ENCODE results near the gene TMEM80.
"Not testable (repeated sequence)": the region's sequence is repeated elsewhere in the genome, so short reads cannot be mapped to it uniquely, and the experiment has no call there.

Gene TMEM80

DNA sequence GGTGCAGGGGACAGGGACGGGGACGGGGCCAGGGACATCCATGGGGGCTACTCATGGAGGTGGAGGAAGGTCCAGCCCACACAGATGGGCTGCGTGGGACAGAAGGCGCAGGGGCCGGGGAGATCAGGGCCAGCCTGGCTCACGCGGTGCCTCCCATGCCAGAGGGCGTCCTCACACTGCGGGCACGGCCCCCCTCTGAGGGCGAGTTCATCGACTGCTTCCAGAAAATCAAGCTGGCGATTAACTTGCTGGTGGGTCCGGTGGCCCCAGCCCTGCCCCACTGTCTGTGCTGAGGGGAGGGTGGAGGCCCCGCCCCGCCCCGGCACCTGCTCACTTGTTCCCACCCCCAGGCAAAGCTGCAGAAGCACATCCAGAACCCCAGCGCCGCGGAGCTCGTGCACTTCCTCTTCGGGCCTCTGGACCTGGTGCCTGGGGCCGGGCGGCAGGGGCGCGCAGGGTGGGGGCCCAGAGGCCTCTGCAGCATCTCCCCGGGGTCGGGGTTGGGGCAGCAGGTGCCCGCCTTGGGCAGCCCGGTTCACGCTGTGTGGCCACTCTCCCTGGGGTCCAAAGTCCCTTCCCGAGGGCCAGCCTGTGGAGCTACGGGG is 26.2 kb downstream of the TMEM80 start:
- peak in 3 of 5 experiments; percentile 39 to 75 (median 46) for DNase-seq

- DNase-seq = no peak
These were observed 26.8 kb downstream of the TMEM80 start for GRCh38 chr11:722346-722811.

DNA sequence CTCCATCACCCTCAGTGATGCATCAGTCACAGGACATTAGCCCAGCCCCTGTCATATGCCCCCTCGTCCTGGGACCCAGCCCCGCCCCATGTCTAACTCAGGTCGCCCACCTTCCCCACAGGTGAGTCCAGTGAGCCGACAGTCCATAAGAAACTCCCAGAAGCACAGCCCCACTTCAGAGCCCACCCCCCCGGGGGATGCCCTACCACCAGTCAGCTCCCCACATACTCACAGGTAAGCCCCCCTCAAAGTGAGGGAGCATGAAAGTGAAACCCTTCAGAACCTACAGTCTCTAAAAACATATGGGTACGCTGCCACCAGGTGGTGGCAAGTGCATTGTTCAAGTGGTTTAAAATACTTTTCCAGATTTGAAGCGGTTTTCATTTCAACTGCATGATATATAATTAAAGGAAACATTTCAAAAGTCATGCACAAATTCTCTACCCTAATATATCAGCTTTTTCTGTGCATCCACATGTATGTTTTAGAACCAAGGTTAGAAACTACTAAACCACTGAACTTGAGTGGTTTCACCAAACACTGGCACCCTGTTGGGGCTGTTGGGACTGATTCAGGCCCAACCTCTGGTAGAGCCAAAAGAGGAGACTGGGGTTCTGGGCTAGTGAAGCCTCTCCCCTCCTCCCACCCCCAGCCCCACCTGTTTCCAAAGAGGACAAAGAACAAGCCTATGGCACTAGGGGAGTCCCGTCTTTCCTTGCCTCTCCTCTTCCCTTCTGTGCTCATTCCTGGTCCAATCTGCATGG is 27.7 kb downstream of the TMEM80 start:
- DNase-seq = peak in 2 of 5 experiments; percentile 43 to 78

GRCh38 chr11:724049-724777 is 28.6 kb downstream of the TMEM80 start:
- no peak for DNase-seq

DNA sequence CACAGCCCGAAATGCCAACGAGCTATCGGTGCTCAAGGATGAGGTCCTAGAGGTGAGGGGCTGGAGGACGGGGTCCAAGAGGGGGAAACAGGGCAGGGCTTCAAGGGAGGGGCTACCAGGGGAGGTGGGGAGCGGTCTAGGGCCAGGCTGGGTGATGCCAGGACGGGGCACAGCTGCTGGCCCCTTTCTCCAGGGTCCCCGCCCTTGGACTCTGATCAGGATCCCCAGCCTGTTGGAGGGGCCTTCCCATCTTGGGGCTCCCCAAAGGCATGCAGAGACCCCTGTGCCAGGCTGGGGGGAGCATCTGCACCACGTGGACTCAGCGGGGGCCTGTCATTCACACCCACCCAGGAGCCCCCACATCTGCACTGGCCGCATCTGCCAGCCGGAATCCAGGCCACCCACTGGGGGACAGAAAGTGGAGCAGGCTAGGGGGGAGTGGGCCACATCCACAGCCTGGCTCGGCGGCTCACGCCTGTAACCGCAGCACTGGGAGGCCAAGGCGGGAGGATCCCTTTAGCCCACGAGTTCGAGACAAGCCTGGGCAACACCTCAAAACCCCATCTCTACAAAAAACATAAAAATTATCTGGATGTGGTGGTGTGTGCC is 29.3 kb downstream of the TMEM80 start:
- no peak for DNase-seq

- DNase-seq = no peak
These were observed 30.1 kb downstream of the TMEM80 start for GRCh38 chr11:725624-726202.

- peak in 4 of 5 experiments; percentile 24 to 77 (median 34) for DNase-seq
These were observed 30.9 kb downstream of the TMEM80 start for GRCh38 chr11:726278-727220.

DNA sequence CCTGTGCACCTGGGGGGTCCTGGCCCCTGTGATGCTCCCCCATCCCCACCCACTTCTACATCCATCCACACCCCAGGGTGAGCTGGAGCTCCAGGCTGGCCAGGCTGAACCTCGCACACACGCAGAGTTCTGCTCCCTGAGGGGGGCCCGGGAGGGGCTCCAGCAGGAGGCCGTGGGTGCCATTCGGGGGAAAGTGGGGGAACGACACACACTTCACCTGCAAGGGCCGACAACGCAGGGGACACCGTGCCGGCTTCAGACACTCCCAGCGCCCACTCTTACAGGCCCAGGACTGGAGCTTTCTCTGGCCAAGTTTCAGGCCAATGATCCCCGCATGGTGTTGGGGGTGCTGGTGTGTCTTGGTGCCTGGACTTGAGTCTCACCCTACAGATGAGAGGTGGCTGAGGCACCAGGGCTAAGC is 31.7 kb downstream of the TMEM80 start:
- no peak for DNase-seq

DNA sequence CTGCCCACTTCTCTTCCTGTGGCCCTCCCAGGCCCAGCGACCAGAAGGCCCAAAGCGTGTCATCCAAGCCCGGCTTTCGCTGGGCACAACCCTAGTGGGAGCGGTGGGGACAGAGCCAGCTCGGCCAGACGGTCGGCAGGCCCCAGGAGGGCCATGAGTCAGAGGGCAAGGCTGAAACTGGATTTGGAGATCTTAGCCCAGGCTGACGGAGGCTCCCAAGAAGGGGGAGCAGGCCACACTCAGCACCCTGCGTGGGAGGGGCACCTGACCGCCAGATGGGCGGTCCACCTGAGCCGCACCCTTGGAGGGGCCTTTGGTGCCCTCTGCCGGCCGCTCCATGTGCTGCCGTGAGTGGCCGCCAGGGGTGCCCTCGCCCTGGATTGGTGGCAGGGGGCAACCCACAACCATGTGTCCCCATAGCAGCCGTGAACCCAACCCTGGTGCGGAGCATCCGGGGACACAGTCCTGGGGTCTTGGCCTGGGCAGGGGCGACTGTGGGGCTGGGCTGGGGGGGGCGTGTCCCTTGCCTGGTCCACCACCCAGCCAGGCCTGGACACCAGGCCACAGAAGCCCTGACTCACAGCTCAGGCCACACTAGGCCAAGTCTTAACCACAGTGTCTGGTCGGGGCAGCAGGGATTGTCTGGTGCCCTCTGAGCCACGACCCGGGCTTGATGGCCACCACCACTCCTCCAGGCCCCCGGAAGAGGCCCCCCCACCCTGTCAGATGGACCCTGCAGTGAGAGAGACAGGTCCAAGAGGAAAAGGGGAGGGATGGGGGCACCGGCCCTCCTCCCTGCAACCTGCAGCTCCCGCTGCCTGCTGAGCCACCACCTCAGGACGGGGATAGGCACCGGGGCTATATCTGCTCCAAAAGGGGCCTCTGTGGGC is 32.5 kb downstream of the TMEM80 start:
- peak; percentile 65 to 82 (median 73) for DNase-seq

- DNase-seq = no peak
These were observed 33.4 kb downstream of the TMEM80 start for GRCh38 chr11:728901-729491.

- no peak for DNase-seq
These were observed 34.0 kb downstream of the TMEM80 start for GRCh38 chr11:729492-730074.

GRCh38 chr11:733072-733471 is 37.5 kb downstream of the TMEM80 start:
- DNase-seq = no peak

DNA sequence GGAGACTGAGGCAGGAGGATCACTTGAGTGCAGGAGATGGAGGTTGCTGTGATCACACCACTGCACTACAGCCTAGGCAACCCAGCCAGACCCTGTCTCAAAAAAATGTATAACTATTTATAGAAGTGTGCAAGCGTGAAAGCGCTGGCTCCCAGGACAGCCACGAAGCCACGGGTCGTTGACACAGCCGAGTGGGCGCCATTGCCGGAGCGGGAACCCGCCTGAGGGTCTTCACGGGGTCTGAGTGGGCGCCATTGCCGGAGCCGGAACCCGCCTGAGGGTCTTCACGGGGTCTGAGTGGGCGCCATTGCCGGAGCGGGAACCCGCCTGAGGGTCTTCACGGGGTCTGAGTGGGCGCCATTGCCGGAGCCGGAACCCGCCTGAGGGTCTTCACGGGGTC is 38.9 kb downstream of the TMEM80 start:
- DNase-seq = not testable (repeated sequence)

- no peak for DNase-seq
These were observed 41.8 kb downstream of the TMEM80 start for GRCh38 chr11:737366-737765.

DNA sequence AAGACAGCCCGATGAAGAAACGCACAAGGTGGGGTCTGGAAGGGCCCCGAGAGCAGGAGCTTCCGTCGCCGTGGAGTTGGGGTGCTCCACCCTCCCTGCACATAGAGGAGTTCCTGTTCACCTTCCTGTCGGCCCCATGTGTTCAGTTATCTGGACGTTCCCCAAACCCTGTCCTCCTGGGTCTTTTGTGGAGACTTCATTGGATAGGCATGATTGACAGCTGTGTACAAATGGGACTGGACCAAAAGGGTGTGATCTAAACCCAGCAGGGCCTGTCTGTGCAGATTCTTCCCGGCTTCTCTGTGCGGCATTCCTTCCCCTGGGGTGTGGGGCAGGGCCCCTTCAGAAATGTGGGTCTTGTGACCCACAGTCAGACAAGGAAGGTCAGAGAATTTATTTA is 42.3 kb downstream of the TMEM80 start:
- not testable (repeated sequence) for DNase-seq

DNA sequence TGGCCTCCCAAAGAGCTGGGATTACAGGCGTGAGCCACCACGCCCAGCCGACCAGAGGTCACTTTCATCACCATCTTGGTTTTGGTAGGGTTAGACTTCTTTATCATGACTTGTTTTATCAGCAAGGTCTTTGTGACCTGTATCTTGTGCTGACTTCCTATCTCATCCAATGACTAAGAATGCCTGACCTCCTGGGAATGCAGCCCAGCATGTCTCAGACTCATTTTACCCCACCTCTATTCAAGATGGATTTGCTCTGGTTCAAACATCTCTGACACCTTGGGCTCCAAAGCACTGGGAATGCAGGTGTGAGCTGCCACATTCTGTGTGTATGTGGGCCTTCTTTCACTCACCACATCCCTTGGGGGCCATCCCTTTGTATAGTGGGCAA is 46.5 kb downstream of the TMEM80 start:
- DNase-seq = no peak

GRCh38 chr11:742571-743201 is 47.1 kb downstream of the TMEM80 start:
- no peak for DNase-seq

DNA sequence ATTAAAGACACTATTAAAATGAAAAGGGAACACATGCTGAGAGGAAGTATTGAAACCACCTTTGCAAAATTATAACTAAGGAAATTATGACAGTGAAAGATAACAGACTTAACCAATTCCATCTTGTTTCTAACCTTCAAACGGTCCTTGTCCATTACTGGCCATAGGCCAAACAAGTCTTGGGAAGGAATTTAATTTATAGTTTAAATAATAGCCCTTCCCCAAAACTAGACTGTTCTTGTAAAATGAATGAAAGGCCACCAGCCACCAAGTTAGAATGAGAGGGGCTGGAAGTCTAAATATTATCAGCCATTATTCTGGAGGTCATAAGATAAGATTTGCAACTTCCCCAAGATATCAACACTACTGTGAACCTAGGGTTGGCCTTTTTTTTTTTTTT is 49.8 kb downstream of the TMEM80 start:
- DNase-seq = no peak

Data from T-helper 2 cell (primary cell).